ENCODE results near the gene RASL10B.

Gene RASL10B

DNA sequence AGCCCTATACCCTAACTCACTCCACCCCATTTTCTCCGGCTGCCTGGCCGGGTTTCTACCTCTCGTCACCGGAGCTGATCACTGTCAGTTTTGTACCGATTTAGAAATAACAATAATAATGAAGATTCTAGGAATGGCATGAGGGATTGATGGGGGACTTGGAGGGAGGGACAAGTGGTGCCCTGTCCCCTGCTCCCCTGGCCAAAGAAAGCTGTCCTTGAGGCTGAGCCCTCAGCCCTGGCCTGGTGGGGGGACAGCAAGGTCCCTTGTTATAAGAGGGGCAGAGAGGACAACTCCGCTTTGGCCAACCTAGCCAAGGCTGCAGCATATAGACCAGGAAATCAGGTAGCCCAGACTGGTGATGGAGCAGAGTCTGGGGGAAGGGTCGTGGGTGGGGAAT is 11.1 kb downstream of the RASL10B start:
- TF ChIP-seq, protein P1, sequence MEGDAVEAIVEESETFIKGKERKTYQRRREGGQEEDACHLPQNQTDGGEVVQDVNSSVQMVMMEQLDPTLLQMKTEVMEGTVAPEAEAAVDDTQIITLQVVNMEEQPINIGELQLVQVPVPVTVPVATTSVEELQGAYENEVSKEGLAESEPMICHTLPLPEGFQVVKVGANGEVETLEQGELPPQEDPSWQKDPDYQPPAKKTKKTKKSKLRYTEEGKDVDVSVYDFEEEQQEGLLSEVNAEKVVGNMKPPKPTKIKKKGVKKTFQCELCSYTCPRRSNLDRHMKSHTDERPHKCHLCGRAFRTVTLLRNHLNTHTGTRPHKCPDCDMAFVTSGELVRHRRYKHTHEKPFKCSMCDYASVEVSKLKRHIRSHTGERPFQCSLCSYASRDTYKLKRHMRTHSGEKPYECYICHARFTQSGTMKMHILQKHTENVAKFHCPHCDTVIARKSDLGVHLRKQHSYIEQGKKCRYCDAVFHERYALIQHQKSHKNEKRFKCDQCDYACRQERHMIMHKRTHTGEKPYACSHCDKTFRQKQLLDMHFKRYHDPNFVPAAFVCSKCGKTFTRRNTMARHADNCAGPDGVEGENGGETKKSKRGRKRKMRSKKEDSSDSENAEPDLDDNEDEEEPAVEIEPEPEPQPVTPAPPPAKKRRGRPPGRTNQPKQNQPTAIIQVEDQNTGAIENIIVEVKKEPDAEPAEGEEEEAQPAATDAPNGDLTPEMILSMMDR (IDR thresholded peaks at IDR 0.05; ENCODE audit: low read depth, low read length): no peak
- H3K4me3 ChIP-seq (ENCODE audit: low read depth, low read length): no peak overlapping the region

DNA sequence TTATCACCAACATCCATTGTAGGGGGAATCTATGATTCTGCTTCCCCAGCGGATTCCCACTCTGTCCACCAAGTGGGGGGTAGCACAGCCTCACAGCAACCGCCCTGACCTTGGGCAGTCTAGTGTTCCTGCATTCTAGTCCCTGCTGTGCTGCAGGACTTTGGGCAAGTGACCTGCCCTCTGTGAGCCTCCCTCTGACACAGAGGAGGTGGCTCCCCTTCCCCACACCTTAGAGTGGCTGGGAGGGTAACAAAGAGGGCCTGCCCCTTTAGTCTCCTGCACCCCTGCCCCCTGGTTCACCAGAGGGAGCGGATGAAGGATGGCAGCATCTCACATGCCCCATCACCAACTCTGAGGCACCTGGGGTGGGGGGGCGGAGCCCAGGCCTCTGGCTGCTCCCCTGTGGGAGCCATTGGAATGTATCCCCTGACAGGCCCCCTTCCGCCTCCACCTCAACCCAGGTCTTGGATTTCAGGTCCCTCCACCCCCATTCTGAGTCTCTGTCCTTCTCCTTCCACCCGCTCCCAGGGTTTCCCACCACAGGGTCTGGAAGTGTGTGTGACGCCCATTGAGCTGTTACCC is 11.5 kb downstream of the RASL10B start:
- TF ChIP-seq, protein P1 (IDR thresholded peaks at IDR 0.05; ENCODE audit: low read depth, low read length): no peak
- no peak overlapping the region for H3K4me3 ChIP-seq (ENCODE audit: low read depth, low read length)

DNA sequence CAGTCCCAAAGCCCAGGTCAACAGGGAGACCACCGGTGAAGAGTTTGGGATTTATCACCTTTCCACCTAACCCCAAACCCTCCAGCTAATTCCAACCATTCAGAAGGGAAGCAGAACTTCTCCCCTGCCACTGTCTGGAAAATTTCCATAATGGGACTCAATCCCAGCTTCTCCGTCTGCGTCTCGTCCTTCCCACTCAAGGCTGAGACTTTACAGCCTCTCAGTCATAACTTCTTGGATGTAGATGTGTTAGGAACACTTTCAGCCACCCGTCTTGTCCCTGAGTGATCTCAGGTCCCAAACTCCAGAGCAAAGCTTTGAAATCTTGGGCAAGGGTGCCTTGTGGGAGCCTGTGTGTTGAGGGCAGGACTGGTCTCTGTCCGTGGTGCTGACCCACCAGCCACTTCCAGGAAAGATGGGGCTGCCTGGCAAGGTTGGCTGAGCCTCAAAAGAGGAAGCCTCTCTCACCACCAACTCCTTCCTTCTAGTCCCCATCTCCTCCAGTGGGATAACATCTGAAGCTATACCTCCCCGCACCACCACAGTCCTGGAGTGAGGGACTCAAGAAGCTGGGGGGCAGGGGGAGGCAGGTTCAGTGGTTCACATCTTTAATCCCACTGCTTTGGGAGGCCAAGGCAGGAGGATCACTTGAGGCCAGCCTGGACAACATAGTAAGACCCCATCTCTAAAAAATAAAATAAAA is 12.3 kb downstream of the RASL10B start:
- H3K4me3 ChIP-seq (ENCODE audit: low read depth, low read length): no peak overlapping the region
- TF ChIP-seq, protein P1 (IDR thresholded peaks at IDR 0.05; ENCODE audit: low read depth, low read length): no peak

DNA sequence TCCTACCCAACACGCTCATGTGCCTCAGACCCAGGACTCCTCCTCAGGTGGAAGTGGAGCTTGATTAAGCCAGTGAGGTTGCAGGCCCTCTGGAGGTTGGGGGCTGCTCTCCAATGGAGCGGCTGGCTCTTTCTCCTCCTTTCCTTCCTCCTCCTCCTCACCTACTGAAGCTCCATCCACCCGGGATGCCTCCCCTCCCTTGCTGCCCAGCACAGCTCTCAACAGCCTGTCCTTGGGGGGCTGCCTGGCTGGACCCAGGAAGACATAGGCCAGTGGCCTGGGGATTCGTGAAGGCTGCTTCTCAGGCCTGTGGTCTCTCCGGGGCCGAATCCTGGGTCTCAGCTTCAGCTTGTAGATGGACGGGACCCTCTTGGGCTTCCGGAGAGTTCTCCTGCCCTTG is 13.4 kb downstream of the RASL10B start:
- H3K4me3 ChIP-seq (ENCODE audit: low read depth, low read length): no peak overlapping the region
- TF ChIP-seq, protein P1 (IDR thresholded peaks at IDR 0.05; ENCODE audit: low read depth, low read length): no peak

DNA sequence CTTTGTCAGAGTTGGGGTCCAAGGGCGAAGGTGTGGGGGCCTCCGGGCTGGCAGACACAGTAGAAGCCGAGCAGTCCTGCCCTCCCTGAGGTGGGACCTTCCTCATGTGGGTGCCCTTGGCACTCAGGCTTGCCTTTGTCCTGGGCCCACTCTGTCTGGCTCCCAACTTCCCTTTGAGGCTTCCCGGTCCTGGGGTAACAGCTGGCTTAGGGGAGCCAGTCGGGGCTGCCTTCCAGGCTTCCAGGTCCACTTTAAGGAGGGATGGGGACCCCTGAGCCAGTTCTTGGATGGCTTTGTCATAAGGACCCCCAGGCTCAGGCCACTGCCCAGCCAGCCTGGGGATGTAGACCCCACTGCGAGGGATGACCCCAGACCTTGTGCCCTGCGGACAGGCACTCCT is 13.8 kb downstream of the RASL10B start:
- TF ChIP-seq, protein P1 (IDR thresholded peaks at IDR 0.05; ENCODE audit: low read depth, low read length): no peak
- no peak overlapping the region for H3K4me3 ChIP-seq (ENCODE audit: low read depth, low read length)

DNA sequence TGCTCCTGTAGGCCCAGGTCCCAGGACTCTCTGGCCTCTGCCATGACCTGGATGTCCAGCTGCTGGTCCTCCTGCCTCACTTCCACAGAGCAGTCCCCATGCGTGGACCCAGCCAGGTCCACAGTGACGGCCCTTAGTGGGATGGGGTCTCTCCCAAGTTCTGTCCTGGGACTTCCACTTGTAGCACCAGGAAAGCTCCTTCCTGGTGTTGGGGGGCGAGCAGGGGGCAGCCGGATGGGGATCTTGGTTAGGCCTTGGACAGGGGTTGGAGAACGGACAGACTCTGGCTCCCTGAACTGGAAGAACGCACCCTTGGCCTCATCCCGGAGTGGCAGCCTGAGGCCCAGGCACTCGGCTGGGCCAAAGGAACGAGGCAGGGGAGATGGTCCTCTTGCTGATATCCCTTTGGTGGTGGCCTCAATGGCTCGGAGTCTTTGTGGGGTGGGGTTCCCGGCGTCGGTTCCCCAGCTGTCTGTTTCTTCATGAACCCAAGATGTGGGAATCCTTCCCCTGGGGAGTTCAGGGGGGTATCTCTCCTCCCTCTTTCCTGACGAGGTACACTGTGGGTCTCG is 14.4 kb downstream of the RASL10B start:
- no peak overlapping the region for H3K4me3 ChIP-seq (ENCODE audit: low read depth, low read length)
- TF ChIP-seq, protein P1 (IDR thresholded peaks at IDR 0.05; ENCODE audit: low read depth, low read length): no peak

DNA sequence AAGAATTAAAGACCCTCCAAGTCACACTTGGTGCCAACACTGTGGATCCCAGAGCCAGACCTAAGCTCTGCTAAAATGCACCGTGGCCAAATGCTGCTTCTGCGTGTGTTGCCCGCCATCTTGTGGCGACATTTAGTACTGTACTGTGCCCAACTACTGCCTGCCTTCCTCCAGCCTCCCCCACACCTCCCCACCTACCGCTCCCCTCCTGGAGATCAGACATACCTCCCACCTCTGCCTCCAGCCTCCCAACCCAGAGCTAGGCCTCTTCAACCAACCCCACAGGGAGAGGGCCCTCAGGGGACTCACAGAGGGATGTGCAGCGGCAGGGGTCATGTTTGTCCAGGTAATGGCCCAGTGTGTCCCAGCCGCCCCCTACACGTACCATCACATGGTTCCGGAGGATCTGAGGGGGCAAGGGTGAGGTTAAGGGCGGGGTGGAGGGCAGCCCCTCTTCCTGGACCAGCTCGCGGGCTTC is 16.1 kb downstream of the RASL10B start:
- TF ChIP-seq, protein P1 (IDR thresholded peaks at IDR 0.05; ENCODE audit: low read depth, low read length): peak; percentile 72
- H3K4me3 ChIP-seq (ENCODE audit: low read depth, low read length): no peak overlapping the region

All from WI38 (cell line).